Measurements from ENCODE around the gene HOXD11. TPM values are rescaled to one million over a fixed set of nuclear protein-coding genes. Genes with fewer than 3 reads are reported as not detected.

The HOXD11 gene
- total RNA-seq, 4 donors from 2014 or later, result 0.88 to 34.6 (median 8.6) TPM; not detected in 1

DNA sequence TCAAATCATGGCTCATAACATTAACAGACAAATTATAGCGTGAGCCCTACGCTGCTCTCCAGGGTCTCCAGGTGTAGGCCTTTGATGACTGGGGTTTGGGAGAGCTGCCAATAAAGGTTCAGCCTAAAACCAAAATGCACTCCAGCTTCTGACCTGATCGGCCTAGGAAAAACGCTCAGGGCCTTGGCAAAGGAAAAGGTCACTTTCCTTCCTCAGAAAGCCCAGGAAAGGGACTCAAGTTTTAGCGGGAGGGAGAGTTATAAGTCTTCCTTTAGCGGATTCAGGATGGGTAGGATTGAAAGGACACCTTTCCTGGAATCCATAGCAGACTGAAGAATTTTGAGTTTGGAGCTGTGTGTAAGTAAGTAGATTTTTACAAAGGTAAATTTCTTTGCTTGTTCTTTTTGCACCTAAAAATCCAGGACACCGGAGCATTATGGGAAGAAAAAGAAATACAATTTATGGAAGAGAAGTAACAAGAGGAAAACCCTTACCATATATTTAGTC lies 32.1 kb upstream of the HOXD11 start:
- Histone ChIP-seq H3K4me3 (no peak overlapping the region), H3K27ac (no peak overlapping the region), H3K27me3 (peaks cover 37 to 98% of the 10 kb centered on the region in 2 donors), H3K36me3 (no peaks in the 10 kb centered on the region), H3K4me1 (peaks cover 0 to 3% of the 10 kb centered on the region in 2 donors), H3K9me3 (no peaks in the 10 kb centered on the region)
- TF ChIP-seq POLR2A (IDR thresholded peaks at IDR 0.05), result no peak
- TF ChIP-seq, protein P1, sequence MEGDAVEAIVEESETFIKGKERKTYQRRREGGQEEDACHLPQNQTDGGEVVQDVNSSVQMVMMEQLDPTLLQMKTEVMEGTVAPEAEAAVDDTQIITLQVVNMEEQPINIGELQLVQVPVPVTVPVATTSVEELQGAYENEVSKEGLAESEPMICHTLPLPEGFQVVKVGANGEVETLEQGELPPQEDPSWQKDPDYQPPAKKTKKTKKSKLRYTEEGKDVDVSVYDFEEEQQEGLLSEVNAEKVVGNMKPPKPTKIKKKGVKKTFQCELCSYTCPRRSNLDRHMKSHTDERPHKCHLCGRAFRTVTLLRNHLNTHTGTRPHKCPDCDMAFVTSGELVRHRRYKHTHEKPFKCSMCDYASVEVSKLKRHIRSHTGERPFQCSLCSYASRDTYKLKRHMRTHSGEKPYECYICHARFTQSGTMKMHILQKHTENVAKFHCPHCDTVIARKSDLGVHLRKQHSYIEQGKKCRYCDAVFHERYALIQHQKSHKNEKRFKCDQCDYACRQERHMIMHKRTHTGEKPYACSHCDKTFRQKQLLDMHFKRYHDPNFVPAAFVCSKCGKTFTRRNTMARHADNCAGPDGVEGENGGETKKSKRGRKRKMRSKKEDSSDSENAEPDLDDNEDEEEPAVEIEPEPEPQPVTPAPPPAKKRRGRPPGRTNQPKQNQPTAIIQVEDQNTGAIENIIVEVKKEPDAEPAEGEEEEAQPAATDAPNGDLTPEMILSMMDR (IDR thresholded peaks at IDR 0.05), result no peak
- no peak for DNase-seq
- intact Hi-C loops (cut with DNase I; ENCODE audit: low total_unique reads), result no loop called here

DNA sequence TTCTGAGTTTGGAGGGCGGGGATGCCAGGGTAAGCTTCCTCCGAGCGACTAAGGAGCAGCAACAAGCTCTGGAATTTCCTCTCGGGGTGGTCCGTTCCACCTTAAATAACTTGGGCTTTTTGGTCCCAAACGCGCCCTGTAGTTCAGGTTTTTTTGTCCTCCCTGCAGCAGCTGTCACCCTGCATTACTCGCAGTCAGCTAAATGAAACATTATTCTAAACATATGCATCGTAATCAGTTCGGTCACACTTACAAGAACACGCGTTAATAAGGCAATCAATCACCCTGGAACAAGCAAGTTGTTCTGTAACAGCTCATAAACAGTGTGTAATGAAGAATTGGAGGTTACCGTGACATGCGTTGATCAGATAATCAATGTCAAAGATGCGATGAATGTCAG lies 31.6 kb upstream of the HOXD11 start:
- TF ChIP-seq, protein P1 (IDR thresholded peaks at IDR 0.05), result no peak
- no peak for TF ChIP-seq POLR2A (IDR thresholded peaks at IDR 0.05)
- peaks cover 0 to 6% of the 10 kb centered on the region in 2 donors for H3K4me1 ChIP-seq
- no peak overlapping the region for H3K27ac ChIP-seq
- intact Hi-C loops (cut with DNase I; ENCODE audit: low total_unique reads), result no loop called here
- H3K4me3 ChIP-seq, result no peak overlapping the region
- peaks cover 39 to 93% of the 10 kb centered on the region in 2 donors for H3K27me3 ChIP-seq
- DNase-seq, result no peak
- H3K36me3 ChIP-seq, result no peaks in the 10 kb centered on the region
- no peaks in the 10 kb centered on the region for H3K9me3 ChIP-seq

DNA sequence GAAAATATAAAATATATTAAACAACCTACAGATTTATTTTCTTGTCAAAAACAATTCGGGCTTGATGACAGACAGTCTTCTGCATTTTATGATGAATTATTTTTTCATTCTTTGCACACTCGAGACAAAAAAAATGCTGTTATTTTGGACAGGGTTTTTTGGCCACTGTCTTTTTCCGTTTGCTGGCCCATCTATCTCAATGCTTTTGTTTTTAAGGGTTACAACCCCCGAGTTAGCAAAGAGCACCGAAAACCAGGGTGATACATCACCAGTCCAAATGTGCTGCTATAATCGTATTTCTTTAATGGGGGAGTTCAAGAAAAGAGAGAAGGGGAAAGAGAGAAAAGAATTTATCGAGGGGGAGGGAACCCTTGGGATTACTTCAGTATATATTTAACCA lies 31.0 kb upstream of the HOXD11 start:
- H3K36me3 ChIP-seq, result no peaks in the 10 kb centered on the region
- TF ChIP-seq POLR2A (IDR thresholded peaks at IDR 0.05), result no peak
- TF ChIP-seq, protein P1 (IDR thresholded peaks at IDR 0.05), result no peak
- DNase-seq, result no peak
- H3K9me3 ChIP-seq, result no peaks in the 10 kb centered on the region
- intact Hi-C loops (cut with DNase I; ENCODE audit: low total_unique reads), result no loop called here
- peaks cover 0 to 8% of the 10 kb centered on the region in 2 donors for H3K4me1 ChIP-seq
- no peak overlapping the region for H3K4me3 ChIP-seq
- peaks cover 45 to 93% of the 10 kb centered on the region in 2 donors for H3K27me3 ChIP-seq
- H3K27ac ChIP-seq, result no peak overlapping the region

DNA sequence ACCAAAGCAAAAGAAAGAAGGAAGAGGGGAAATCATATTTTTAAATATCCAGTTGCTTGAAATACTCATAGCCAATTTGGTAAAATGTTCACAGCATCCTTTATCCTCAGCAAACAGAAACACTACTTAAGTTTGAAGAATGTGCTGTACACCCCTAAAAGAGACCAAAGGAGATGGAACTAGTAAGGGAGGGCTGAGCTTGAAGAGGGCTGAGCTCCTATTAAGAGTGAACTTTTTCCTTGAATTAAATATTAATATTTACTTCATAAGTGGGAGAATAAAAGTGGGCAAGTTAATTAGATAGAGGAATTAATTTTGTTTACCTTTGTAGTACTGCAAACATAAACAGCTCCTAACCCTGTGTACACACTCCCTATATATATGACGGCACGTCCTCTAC lies 30.3 kb upstream of the HOXD11 start:
- Histone ChIP-seq H3K9me3 (no peaks in the 10 kb centered on the region), H3K27ac (no peak overlapping the region), H3K4me3 (no peak overlapping the region), H3K27me3 (peaks cover 52 to 93% of the 10 kb centered on the region in 2 donors), H3K36me3 (no peaks in the 10 kb centered on the region), H3K4me1 (peaks cover 0 to 8% of the 10 kb centered on the region in 2 donors)
- no peak for DNase-seq
- intact Hi-C loops (cut with DNase I; ENCODE audit: low total_unique reads), result no loop called here
- TF ChIP-seq POLR2A (IDR thresholded peaks at IDR 0.05), result no peak
- TF ChIP-seq, protein P1 (IDR thresholded peaks at IDR 0.05), result no peak

DNA sequence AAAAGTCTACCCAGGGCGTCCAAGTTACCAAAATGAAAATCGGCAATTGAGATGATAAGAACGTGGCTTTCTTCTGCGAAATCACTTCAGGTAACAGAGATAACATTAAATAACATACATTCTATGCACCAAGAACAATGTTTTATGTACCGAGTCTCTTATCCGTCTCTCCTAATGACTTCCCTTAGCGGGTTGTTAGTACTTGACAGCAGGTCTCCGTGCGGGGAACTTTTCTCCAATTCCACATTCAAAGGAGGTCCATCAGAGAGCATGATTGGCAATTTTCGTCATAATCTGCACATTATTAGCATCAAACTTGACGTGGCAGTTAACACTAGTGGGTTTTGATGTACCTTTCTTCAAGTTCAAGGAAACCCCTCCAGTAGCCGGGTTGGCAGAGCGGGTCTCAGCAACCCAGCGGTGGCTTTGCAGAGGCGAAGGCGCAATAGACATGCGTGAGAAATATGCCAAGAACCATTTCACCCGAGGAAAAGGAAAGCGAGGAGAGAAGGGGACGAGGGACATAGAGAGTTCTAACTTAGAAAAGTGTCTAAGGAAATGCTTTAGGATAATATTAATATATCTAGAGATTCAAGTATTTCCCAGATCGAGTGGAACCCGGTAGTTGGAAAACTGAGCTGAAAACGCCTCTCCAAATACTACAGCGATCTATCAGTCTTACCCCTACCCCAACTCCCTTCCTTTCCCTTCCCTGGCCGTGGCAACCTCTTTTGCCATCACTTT lies 28.4 kb upstream of the HOXD11 start:
- Histone ChIP-seq H3K27ac (no peak overlapping the region), H3K27me3 (peaks cover 71 to 91% of the 10 kb centered on the region in 2 donors), H3K36me3 (no peaks in the 10 kb centered on the region), H3K4me3 (no peak overlapping the region), H3K4me1 (peaks cover 0 to 11% of the 10 kb centered on the region in 2 donors), H3K9me3 (no peaks in the 10 kb centered on the region)
- TF ChIP-seq, protein P1 (IDR thresholded peaks at IDR 0.05), result no peak
- TF ChIP-seq POLR2A (IDR thresholded peaks at IDR 0.05), result no peak
- DNase-seq, result no peak
- intact Hi-C loops (cut with DNase I; ENCODE audit: low total_unique reads), result no loop called here
